Activated T-cell treated with anti-CD3 and anti-CD28 coated beads for 48 hours (primary cell): ENCODE data around the gene TROAP.
"Not testable (repeated sequence)": the region's sequence is repeated elsewhere in the genome, so short reads cannot be mapped to it uniquely, and the experiment has no call there.

Experiments
- DNase-seq: peaks from one replicate; pipeline ENCODE4 v3.0.0-alpha.2; 2020; ENCODE audit warnings: low read depth

TROAP gene

GRCh38 chr12:49367381-49368239, 44.6 kb downstream of the TROAP start, which contains the start of gene SPATS2:
SPATS2 (plus strand) TSS chr12:49367462; CDS start chr12:49461013, 93,551 bp downstream.
- DNase-seq = no peak

GRCh38 chr12:49368240-49368600, 45.2 kb downstream of the TROAP start:
- DNase-seq = no peak

- no peak for DNase-seq
Measured at GRCh38 chr12:49369411-49370145, 46.5 kb downstream of the TROAP start.

- DNase-seq = no peak
Measured at GRCh38 chr12:49370539-49370938, 47.5 kb downstream of the TROAP start.

- no peak for DNase-seq
Measured at GRCh38 chr12:49375406-49375805, 52.4 kb downstream of the TROAP start.

GRCh38 chr12:49377386-49377785, 54.3 kb downstream of the TROAP start:
- DNase-seq = no peak

GRCh38 chr12:49380184-49380583, 57.1 kb downstream of the TROAP start:
- DNase-seq = not testable (repeated sequence)
